NCI-H2107 treated with DMSO at 0.1 percent for 48 hours (cell line): ENCODE measurements around the gene CALCOCO2.
"Not testable (repeated sequence)": the region's sequence is repeated elsewhere in the genome, so short reads cannot be mapped to it uniquely, and the experiment has no call there.

Experiments
- DNase-seq: peaks from one replicate; lab custom pipeline; 2025; ENCODE audit not compliant: unreplicated experiment; lab: John Stamatoyannopoulos, UW

Gene CALCOCO2

GRCh38 chr17:48830840-48831548 lies at the start of gene CALCOCO2:
Gene CALCOCO2 (plus strand): TSS chr17:48831035. CDS start chr17:48841708, 10,673 bp downstream.
- DNase-seq = peak; percentile 91

GRCh38 chr17:48787828-48788227 lies 43.0 kb upstream of the CALCOCO2 start:
- DNase-seq = no peak

DNA sequence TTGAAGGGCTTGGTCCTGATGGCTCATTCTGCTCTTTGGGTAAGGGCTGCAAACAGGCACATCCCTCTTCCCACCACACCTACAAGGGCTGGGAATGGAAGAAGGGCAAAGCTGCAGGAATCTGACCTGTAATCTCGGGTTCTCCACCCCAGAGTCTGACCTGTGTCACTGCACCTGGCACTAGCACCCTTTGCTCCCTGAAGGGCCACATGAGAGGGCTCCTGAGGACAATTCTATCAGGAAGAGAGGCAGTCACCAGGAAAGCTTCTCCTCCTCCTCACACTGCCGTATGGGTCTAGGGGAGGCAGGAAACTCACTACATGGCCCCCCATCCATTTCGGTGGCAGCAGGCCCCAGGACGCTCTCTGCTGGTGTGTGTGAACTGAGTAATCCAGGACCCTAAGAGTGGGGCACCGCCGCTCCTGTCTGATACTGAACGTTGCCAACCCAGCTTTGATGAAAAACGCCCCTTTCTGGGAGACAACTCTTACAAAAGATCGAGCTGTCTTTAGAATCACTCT lies 40.2 kb upstream of the CALCOCO2 start:
- no peak for DNase-seq

GRCh38 chr17:48791128-48792032 lies 39.5 kb upstream of the CALCOCO2 start:
- no peak for DNase-seq

- DNase-seq = no peak
Measured at GRCh38 chr17:48792033-48792798, 38.6 kb upstream of the CALCOCO2 start.

DNA sequence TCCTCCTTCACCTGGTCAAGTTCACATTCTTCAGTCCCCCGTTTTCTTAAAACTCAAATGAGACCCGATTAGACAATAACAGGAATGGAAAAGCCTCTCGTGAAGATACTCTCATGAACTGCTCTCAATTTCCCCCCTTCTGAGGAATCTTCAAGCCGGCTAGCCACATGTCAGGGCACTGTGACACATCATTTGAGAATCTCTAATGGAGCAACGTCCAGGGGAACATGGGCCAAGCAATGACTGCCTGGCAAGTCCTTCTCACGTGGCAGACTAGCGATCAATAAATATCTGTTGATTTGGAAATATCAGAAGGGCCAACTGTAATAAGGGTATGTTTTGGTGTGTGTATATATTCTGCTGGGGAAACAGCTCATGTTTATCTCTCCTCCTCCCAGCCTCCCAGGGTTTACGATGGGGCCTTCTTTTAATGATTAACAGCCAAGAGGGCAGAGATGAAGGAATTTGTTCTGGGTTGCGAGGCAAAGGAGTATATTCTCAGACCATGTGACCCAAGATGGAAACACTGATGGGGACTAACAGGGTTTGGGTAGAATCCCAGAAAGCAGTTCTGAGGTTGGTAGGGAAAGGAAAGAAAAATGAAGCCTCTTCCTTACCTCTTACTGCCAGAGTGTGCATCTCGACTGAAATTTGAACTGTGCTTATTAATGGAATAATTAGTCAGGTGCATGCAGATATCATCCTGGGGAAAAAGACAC lies 35.2 kb upstream of the CALCOCO2 start:
- DNase-seq = no peak

DNA sequence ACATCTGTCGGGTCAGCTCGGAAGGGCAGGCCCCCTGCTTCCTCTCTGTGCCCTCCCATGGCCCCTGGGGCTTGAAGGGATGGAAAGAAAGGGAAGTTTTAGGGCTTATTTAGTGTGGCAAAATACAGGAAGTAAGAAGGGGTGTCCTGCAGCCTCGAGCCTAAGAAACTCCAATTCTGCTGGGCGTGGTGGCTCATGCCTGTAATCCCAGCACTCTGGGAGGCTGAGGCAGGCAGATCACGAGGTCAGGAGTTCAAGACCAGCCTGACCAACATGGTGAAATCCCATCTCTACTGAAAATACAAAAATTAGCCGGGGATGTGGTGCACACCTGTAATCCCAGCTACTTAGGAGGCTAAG lies 34.7 kb upstream of the CALCOCO2 start:
- DNase-seq = not testable (repeated sequence)

GRCh38 chr17:48799069-48799723 lies 31.6 kb upstream of the CALCOCO2 start:
- DNase-seq = no peak

DNA sequence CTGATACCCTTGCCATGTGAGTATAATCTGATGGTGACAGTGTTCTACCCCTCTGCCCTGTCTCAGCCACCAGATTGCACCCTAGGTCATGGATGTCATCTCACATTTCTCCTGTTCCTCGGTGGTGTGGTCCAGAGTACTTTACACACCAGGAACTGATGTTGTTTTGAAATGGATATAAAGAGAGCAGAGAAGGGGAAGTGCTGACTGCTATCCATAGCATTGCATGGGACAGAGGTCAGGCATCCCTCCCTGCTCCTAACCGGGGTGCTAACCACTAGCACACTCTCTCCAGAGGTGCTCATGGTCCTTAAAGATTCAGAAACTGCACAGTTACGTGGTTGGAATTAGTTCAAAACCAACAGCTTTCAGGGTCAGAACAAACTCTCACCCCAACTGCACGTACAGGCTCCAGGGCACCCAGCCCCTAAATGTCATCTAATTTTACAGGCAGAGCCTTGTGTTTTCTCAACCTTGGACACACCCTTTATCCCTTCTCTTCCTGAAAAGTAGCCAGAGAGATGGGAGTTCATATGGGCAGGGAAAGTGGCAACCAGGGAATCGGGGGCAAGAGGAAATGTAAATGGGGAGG lies 30.1 kb upstream of the CALCOCO2 start:
- DNase-seq = no peak

DNA sequence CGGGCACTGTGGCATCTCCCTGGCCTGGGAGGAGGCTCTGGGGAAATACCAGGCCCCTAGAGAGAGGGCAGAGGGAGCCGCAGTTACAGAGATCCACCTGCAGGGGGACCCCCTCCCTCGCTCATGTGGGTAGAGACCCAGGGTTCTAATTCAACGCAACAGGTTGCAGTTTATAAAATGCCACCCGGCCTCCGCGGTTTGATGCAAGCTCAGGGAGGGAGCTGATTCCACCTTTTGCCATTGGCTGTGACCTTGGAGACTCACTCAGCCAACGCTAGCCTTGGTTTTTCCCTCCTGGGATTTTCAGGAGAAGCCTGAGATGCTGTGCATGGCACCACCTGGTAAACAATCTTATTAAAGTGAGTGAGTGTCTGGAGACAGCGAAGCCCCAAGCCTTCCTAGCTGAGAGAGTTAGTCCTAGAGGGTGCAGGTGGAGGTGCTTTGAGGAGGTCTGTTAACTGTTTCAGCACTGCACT lies 25.9 kb upstream of the CALCOCO2 start:
- DNase-seq = peak; percentile 32

GRCh38 chr17:48809182-48809581 lies 21.7 kb upstream of the CALCOCO2 start:
- no peak for DNase-seq

DNA sequence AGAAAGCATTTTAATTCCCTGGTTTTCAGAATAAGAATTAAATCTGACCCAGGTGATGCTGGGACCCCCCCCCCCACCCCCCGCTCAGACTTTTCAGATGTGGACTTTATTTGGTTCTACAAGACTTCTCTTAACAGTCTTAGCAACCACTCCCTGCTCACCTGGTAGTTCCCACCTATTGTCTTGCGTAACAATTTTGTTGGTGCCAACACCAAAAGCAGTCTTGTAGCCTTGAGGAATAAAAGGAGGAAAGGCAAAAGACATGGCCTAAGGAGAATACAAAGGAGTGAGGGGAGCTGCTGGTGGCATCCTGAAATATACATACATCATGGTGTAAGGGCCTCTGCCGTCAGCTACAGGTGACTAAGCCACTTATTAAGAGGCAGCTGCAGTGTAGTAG lies 18.8 kb upstream of the CALCOCO2 start:
- no peak for DNase-seq

DNA sequence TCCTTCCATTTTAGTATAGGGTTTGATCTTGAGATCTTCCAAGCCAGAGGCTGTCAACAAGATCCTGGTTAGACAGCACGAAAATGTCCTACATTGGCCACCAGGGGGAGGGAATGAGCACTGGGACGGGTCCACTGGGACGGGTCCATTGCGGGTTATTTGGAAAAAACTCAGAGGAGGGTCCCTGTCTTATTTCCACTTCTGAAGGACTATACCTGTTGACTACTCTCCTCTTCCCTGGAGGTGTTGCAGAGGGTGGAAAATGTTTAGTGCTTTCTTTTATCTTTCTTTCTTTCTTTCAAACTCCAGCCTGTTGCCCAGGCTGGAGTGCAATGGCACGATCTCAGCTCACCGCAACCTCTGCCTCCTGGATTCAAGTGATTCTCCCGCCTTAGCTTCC lies 16.3 kb upstream of the CALCOCO2 start:
- no peak for DNase-seq

- DNase-seq = no peak
Measured at GRCh38 chr17:48815311-48815710, 15.5 kb upstream of the CALCOCO2 start.

GRCh38 chr17:48816438-48816773 lies 14.4 kb upstream of the CALCOCO2 start:
- DNase-seq = no peak

DNA sequence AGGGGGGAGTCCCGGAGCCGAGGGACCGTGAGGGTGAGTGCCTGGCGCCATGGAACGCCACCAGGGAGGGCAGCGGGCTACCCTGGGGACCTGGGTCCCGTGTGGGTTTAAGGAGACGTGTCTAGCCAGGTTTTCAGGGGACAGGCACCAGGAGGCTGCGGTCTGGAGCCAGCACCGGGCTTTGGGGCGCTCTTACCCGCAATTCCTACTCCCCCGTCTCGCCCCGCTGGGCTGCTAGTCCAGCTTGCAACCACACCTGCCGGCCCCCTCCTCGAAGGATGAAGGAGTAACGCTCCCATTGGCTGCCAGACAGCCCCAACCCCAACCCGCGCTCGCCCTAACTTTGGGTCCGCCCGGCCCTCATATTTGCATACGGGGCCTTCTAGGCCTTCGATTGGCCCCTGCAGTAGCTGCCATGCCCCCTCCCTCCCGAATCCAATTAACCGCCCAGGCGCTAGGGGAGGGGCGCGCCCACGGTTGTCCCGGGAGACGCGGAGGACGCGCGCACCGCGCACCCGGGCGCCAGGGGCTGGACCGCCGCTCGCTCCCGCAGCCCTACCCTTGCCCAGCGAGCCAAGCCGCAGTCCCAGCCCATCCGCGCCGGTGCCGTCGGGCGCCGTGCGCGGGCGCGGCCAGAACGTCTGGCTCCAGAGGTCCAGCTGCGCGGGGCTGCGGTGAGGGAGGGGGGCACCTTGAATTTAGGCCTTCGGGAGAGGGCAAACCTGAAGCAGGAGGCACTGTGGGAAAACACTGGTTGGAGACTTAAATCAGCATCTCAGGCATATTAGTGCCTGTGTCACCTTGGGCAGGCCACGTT lies 13.9 kb upstream of the CALCOCO2 start, which contains the start of gene TTLL6:
Gene TTLL6, minus strand, starts transcription at position 456 of the 817 bp plus-strand sequence. Its CDS starts 157 bp downstream, at position 299.
- peak; percentile 38 for DNase-seq

GRCh38 chr17:48818361-48818841 lies 12.4 kb upstream of the CALCOCO2 start:
- DNase-seq = no peak

DNA sequence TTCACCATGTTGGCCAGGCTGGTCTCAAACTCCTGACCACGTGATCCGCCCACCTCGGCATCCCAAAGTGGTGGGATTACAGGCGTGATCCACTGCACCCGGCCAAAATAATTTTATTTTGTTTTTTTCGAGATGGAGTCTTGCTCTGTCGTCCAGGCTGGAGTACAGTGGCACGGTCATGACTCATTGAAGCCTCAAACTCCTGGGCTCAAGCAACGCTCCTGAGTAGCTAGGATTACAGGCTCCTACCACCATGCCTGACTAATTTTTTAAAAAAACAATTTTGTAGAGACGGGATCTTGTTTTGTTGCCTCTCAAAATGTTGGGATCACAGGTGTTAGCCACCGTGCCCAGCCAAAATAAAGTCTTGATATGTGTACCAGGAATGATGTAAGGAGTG lies 11.4 kb upstream of the CALCOCO2 start:
- DNase-seq = no peak

GRCh38 chr17:48820936-48821335 lies 9.9 kb upstream of the CALCOCO2 start:
- DNase-seq = not testable (repeated sequence)
